ENCODE measurements around the gene KRTAP10-8. TPM values are rescaled to one million over a fixed set of nuclear protein-coding genes. Genes with fewer than 3 reads are reported as not detected.

KRTAP10-8 gene
- total and polyA plus RNA-seq, 2 experiments from 2014 or later = not detected

GRCh38 chr21:44592446-44593311, 19.2 kb upstream of the KRTAP10-8 start, which contains the start of gene KRTAP10-6:
TSS of gene KRTAP10-6 (minus strand) at chr21:44592505. CDS start at chr21:44592484, 21 bp downstream.
- no peak within 1 kb of the TSS for H3K27ac ChIP-seq (ENCODE audit: low read depth)
- peak within 1 kb of the TSS; percentile 76; the same call in 1 of the 2 replicates for H2AFZ ChIP-seq
- peaks cover 6% of the 10 kb centered on the region for H3K27me3 Mint-ChIP-seq (ENCODE audit: insufficient read depth, low read depth, poor library complexity)
- peak within 1 kb of the TSS; percentile 32; the same call in 1 of the 2 replicates for H3K4me2 ChIP-seq
- no peaks in the 10 kb centered on the region for H4K20me1 ChIP-seq (replicated peaks; ENCODE audit: insufficient read depth)
- H3K4me3 ChIP-seq = no peak within 1 kb of the TSS
- 0 out of 2 replicates have a peak within 1 kb of the TSS, but pooled peaks have one; percentile 58 for H3K27ac Mint-ChIP-seq
- H3K4me3 Mint-ChIP-seq = no peak within 1 kb of the TSS
- peak; percentile 38 for ATAC-seq
- H3K36me3 Mint-ChIP-seq (ENCODE audit: low read depth) = no peaks in the 10 kb centered on the region; the same call in 2 of the 3 replicates
- no peaks in the 10 kb centered on the region; the same call in 2 of the 3 replicates for H3K9me3 Mint-ChIP-seq
- peak; percentile 29 for DNase-seq (ENCODE audit: low spot score)
- H3K4me1 ChIP-seq (ENCODE audit: insufficient read depth) = peaks cover 19% of the 10 kb centered on the region
- H3F3A ChIP-seq (replicated peaks; ENCODE audit: low read depth) = 0 out of 2 replicates have a peak, but pooled peaks cover 4% of the 10 kb centered on the region
- no peaks in the 10 kb centered on the region for H3K27me3 ChIP-seq (ENCODE audit: insufficient read depth)
- H3K36me3 ChIP-seq (ENCODE audit: insufficient read depth) = no peaks in the 10 kb centered on the region
- no peaks in the 10 kb centered on the region for H3K9me2 ChIP-seq (ENCODE audit: insufficient read depth)
- no peaks in the 10 kb centered on the region for H3K79me2 ChIP-seq (replicated peaks; ENCODE audit: insufficient read depth)
- H3K4me1 Mint-ChIP-seq = peaks cover 14% of the 10 kb centered on the region
- TF ChIP-seq, protein P1, sequence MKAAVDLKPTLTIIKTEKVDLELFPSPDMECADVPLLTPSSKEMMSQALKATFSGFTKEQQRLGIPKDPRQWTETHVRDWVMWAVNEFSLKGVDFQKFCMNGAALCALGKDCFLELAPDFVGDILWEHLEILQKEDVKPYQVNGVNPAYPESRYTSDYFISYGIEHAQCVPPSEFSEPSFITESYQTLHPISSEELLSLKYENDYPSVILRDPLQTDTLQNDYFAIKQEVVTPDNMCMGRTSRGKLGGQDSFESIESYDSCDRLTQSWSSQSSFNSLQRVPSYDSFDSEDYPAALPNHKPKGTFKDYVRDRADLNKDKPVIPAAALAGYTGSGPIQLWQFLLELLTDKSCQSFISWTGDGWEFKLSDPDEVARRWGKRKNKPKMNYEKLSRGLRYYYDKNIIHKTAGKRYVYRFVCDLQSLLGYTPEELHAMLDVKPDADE (IDR thresholded peaks at IDR 0.05) = no peak

DNA sequence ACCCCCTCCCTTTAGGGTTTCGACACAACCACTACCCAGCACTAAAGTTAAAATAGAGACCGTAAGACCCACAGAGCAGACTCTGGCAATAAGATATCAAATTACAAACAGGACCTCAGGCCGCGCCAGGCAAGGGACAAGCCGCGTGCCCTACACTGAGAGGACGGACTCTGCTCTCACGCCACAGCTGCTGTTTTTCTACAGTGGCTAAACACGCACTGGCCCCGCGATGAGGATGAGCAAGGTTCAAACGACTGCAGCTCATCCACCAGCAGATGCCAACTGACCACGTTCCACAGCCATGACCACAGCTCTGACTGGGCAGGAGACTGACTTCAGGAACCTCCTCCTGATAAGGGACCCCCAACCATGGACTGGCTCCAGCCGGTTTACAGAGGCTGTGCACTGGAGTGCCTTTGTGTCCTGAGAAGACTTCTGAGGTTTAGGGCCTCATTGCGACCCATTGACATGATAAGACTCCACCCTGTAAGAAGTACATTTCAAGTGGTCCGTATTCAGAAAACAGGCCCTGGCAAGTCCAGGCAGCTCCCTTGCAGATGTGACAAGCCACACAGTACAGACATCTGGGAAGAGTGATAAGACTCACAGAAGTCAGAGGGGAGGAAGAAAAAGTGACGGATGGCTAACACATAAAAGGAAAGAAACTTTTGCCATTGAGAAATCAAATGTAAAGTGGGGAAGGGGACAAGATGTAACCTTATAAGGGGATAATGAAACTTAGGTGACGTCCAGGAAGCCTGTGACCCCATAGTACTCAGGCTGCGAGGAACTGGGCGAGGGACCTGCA, 18.1 kb upstream of the KRTAP10-8 start:
- no peaks in the 10 kb centered on the region for H4K20me1 ChIP-seq (replicated peaks; ENCODE audit: insufficient read depth)
- Mint-ChIP-seq H3K4me3 (no peak overlapping the region), H3K9me3 (peaks cover 5% of the 10 kb centered on the region; the same call in 2 of the 3 replicates), H3K4me1 (peaks cover 25% of the 10 kb centered on the region), H3K27ac (peak overlapping the region; percentile 58; the same call in 1 of the 2 replicates), H3K27me3 (ENCODE audit: insufficient read depth, low read depth, poor library complexity) (peaks cover 6% of the 10 kb centered on the region), H3K36me3 (ENCODE audit: low read depth) (no peaks in the 10 kb centered on the region; the same call in 2 of the 3 replicates)
- no peaks in the 10 kb centered on the region for H3K9me2 ChIP-seq (ENCODE audit: insufficient read depth)
- H3F3A ChIP-seq (replicated peaks; ENCODE audit: low read depth) = 0 out of 2 replicates have a peak, but pooled peaks cover 4% of the 10 kb centered on the region
- peaks cover 20% of the 10 kb centered on the region for H3K4me1 ChIP-seq (ENCODE audit: insufficient read depth)
- H3K36me3 ChIP-seq (ENCODE audit: insufficient read depth) = no peaks in the 10 kb centered on the region
- no peak for TF ChIP-seq STAT1 (IDR thresholded peaks at IDR 0.05; ENCODE audit: unreplicated experiment)
- no peak for TF ChIP-seq POLR2AphosphoS5 (IDR thresholded peaks at IDR 0.05; ENCODE audit: low read depth)
- TF ChIP-seq CTCF (conservative IDR thresholded peaks at IDR 0.05; ENCODE audit: low read depth in 2 of 2) = no peak
- no peak for TF ChIP-seq NANOG (IDR thresholded peaks at IDR 0.05; ENCODE audit: borderline replicate concordance)
- TF ChIP-seq EZH2 (IDR thresholded peaks at IDR 0.05; ENCODE audit: low read depth, unreplicated experiment) = no peak
- TF ChIP-seq REST (IDR thresholded peaks at IDR 0.05; ENCODE audit: unreplicated experiment) = no peak
- TF ChIP-seq CREB1 (CRISPR knock-in tag; IDR thresholded peaks at IDR 0.05; ENCODE audit: low read depth) = no peak
- no peak for TF ChIP-seq JUNB (IDR thresholded peaks at IDR 0.05; ENCODE audit: unreplicated experiment)
- no peak for TF ChIP-seq EZH2phosphoT487 (IDR thresholded peaks at IDR 0.05; ENCODE audit: unreplicated experiment)
- TF ChIP-seq ZNF331 (CRISPR knock-in tag; IDR thresholded peaks at IDR 0.05; ENCODE audit: low read depth) = no peak
- TF ChIP-seq, protein P1 (IDR thresholded peaks at IDR 0.05) = no peak
- no peak for TF ChIP-seq ZNF114 (CRISPR knock-in tag; IDR thresholded peaks at IDR 0.05)
- H3K4me2 ChIP-seq = peak overlapping the region; percentile 32; the same call in 1 of the 2 replicates
- DNase-seq (ENCODE audit: low spot score) (peak; percentile 42), ATAC-seq (peak; percentile 66)
- no peaks in the 10 kb centered on the region for H3K27me3 ChIP-seq (ENCODE audit: insufficient read depth)
- H3K27ac ChIP-seq (ENCODE audit: low read depth) = no peak overlapping the region
- no peak overlapping the region for H3K4me3 ChIP-seq
- no peaks in the 10 kb centered on the region for H3K79me2 ChIP-seq (replicated peaks; ENCODE audit: insufficient read depth)
- peak overlapping the region; percentile 76 for H2AFZ ChIP-seq
